WTC11 (cell line): ENCODE measurements around the gene PLPP4. TPM values are rescaled to one million over a fixed set of nuclear protein-coding genes. Genes with fewer than 3 reads are reported as not detected.

Source experiments
- ATAC-seq: fragments of 200-7000 bp; cut with Tn5 transposase; 2 replicates; pipeline ENCODE4 v1.10.0; 2021; ENCODE audit warnings: mild to moderate bottlenecking, moderate library complexity
- CTCF ChIA-PET: fragments of 300-600 bp; sonication (Branson Sonifier 250); formaldehyde crosslinking; loops from one replicate; lab custom pipeline; 2021; ENCODE audit warnings: antibody characterized with exemption; lab: Charles Lee
- POLR2A ChIA-PET: fragments of 350-600 bp; sonication (Branson Sonifier 250); formaldehyde crosslinking; loops from one replicate; lab custom pipeline; 2021; ENCODE audit warnings: antibody characterized with exemption; lab: Charles Lee
- DNase-seq: peaks from one replicate; pipeline ENCODE4 v3.0.0; 2021; ENCODE audit warnings: low spot score
- H3K27ac Mint-ChIP-seq: 2 replicates; pipeline ENCODE4 v1.8.0; 2021; ENCODE audit warnings: mixed read lengths
- H3K27me3 Mint-ChIP-seq: 2 replicates; pipeline ENCODE4 v1.8.0; 2021; ENCODE audit warnings: low read depth, mild to moderate bottlenecking, moderate library complexity, mixed read lengths
- H3K36me3 Mint-ChIP-seq: 2 replicates; pipeline ENCODE4 v1.8.0; 2021; ENCODE audit warnings: mixed read lengths
- H3K4me1 Mint-ChIP-seq: 2 replicates; pipeline ENCODE4 v1.8.0; 2022; ENCODE audit warnings: mixed read lengths
- H3K4me3 Mint-ChIP-seq: 2 replicates; pipeline ENCODE4 v1.8.0; 2021; ENCODE audit warnings: mild to moderate bottlenecking, moderate library complexity, mixed read lengths
- H3K9me3 Mint-ChIP-seq: 2 replicates; pipeline ENCODE4 v1.8.0; 2021; ENCODE audit warnings: mixed read lengths
- ARID4B ChIP-seq: sonication (generic); formaldehyde crosslinking; IDR thresholded peaks from 2 replicates; pipeline ENCODE4 v1.8.0; 2023; ENCODE audit warnings: missing genetic modification reagents, mild to moderate bottlenecking, borderline replicate concordance
- CREB1 ChIP-seq: sonication (generic); formaldehyde crosslinking; IDR thresholded peaks from 2 replicates; pipeline ENCODE4 v1.8.0; 2023; ENCODE audit warnings: mild to moderate bottlenecking, missing genetic modification reagents
- CREM ChIP-seq: sonication (generic); formaldehyde crosslinking; IDR thresholded peaks from 2 replicates; pipeline ENCODE4 v1.8.1; 2022; ENCODE audit warnings: mild to moderate bottlenecking, missing genetic modification reagents, moderate library complexity
- HMGXB4 ChIP-seq: sonication (generic); formaldehyde crosslinking; IDR thresholded peaks from 2 replicates; pipeline ENCODE4 v1.8.1; 2023; ENCODE audit warnings: mild to moderate bottlenecking, moderate library complexity, missing genetic modification reagents
- NR1H2 ChIP-seq: sonication (generic); formaldehyde crosslinking; IDR thresholded peaks from 2 replicates; pipeline ENCODE4 v1.9.0; 2021; ENCODE audit warnings: mild to moderate bottlenecking, moderate library complexity, missing genetic modification reagents
- NR3C1 ChIP-seq: sonication (generic); formaldehyde crosslinking; conservative IDR thresholded peaks from 2 replicates; pipeline ENCODE4 v1.8.1; 2023; ENCODE audit warnings: low read depth, mild to moderate bottlenecking, missing genetic modification reagents
- OVOL2 ChIP-seq: fragments of 250-450 bp; sonication (Bioruptor Pico); IDR thresholded peaks from 2 replicates; pipeline ENCODE4 v1.9.0; 2021; ENCODE audit warnings: mild to moderate bottlenecking, borderline replicate concordance
- RORB ChIP-seq: fragments of 250-450 bp; sonication (Bioruptor Pico); IDR thresholded peaks from 2 replicates; pipeline ENCODE4 v1.9.0; 2021; ENCODE audit warnings: mild to moderate bottlenecking
- TCF7 ChIP-seq: sonication (generic); formaldehyde crosslinking; IDR thresholded peaks from 2 replicates; pipeline ENCODE4 v1.8.0; 2022; ENCODE audit warnings: mild to moderate bottlenecking, low read depth, missing genetic modification reagents, moderate library complexity
- TEAD1 ChIP-seq: sonication (generic); formaldehyde crosslinking; IDR thresholded peaks from 2 replicates; pipeline ENCODE4 v1.8.0; 2022; ENCODE audit warnings: mild to moderate bottlenecking, missing genetic modification reagents
- TEAD4 ChIP-seq: sonication (generic); formaldehyde crosslinking; IDR thresholded peaks from 2 replicates; pipeline ENCODE4 v1.8.0; 2022; ENCODE audit warnings: mild to moderate bottlenecking, missing genetic modification reagents
- TP53 ChIP-seq: sonication (generic); formaldehyde crosslinking; IDR thresholded peaks from 2 replicates; pipeline ENCODE4 v1.8.1; 2023; ENCODE audit warnings: mild to moderate bottlenecking, missing genetic modification reagents
- ZSCAN18 ChIP-seq: fragments of 250-450 bp; sonication (Bioruptor Pico); IDR thresholded peaks from 2 replicates; pipeline ENCODE4 v2.1.2; 2022; ENCODE audit warnings: mild to moderate bottlenecking, moderate library complexity
- total RNA-seq: library from RNA; stranded (reverse); gene quantifications from 3 replicates; pipeline ENCODE4 v1.2.3, GENCODE V29; 2021
- TF ChIP-seq, protein P1 (sequence below): sonication (generic); formaldehyde crosslinking; IDR thresholded peaks from 2 replicates; pipeline ENCODE4 v1.8.0; 2023; ENCODE audit warnings: missing genetic modification reagents
- TF ChIP-seq, protein P2 (sequence below): fragments of 250-450 bp; sonication (Bioruptor Pico); IDR thresholded peaks from 2 replicates; pipeline ENCODE4 v1.9.0; 2021; ENCODE audit warnings: moderate library complexity, mild to moderate bottlenecking, inconsistent platforms, borderline replicate concordance

Gene PLPP4
- total RNA-seq, 1 experiment from 2014 or later: 0.15 TPM

DNA sequence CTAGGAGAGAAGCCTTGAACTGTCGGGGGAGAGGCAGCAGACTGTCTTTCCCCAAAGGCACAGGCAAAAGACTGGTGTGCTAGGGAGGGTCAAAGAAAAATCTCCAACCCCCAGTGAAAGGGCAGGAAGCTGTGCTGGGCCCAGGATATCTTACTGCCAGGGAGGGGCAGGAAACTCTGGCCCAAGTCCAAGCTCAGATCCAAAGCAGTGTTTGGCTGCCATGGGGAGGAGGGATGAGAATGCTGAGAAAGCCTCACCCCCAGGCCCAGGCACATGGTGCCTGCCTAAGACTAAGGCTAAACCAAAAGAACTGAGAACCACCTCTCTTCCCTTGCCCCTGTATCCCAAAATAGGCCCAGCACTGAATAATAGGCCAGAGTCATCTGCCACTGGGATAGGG, 171.2 kb downstream of the PLPP4 start:
- Mint-ChIP-seq H3K9me3 (peaks cover 9% of the 10 kb centered on the region), H3K4me3 (no peak overlapping the region), H3K27me3 (peaks cover 14% of the 10 kb centered on the region), H3K36me3 (peaks cover 6% of the 10 kb centered on the region), H3K27ac (no peak overlapping the region), H3K4me1 (peaks cover 32% of the 10 kb centered on the region)
- ChIA-PET CTCF (interaction anchor here (1.8 kb wide), 1 partner anchor 18 kb away, joined by 6 read pairs; no protein-coding TSS in a partner anchor), POLR2A (no interaction called here)
- DNase-seq (no peak), ATAC-seq (peak; percentile 36)
- TF ChIP-seq NR3C1 (CRISPR knock-in tag): no peak
- no peak for TF ChIP-seq NR1H2 (CRISPR knock-in tag)
- no peak for TF ChIP-seq ARID4B (CRISPR knock-in tag)
- TF ChIP-seq ZSCAN18 (CRISPR knock-in tag): no peak
- no peak for TF ChIP-seq TP53
- no peak for TF ChIP-seq CREM (CRISPR knock-in tag)
- TF ChIP-seq TEAD1 (CRISPR knock-in tag): no peak

DNA sequence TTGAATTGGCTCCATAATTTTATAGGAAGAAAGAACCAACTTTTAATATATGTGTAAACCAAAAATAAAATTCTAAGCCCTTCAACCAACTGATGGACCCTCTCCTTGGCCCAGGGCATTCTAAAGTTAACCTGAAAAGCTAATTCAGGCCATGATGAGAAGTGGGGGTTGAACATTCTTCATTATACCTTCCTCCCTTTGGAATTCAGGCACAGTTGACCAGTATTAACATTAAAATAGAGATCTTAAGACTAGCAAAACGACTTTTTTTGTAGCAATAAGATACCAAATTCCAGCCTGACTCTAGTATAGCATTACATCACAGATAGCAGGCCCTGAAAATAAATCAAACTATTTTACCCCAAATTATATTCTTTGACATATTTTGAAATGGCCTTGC, 173.2 kb downstream of the PLPP4 start:
- Mint-ChIP-seq H3K27me3 (peaks cover 11% of the 10 kb centered on the region), H3K4me3 (no peak overlapping the region), H3K4me1 (peaks cover 50% of the 10 kb centered on the region)
- ATAC-seq: no peak
- POLR2A ChIA-PET: no interaction called here
- CTCF ChIA-PET: interaction anchor here (0.7 kb wide), 1 partner anchor 408 kb away, joined by 3 read pairs; no protein-coding TSS in a partner anchor
- TF ChIP-seq, protein P1, sequence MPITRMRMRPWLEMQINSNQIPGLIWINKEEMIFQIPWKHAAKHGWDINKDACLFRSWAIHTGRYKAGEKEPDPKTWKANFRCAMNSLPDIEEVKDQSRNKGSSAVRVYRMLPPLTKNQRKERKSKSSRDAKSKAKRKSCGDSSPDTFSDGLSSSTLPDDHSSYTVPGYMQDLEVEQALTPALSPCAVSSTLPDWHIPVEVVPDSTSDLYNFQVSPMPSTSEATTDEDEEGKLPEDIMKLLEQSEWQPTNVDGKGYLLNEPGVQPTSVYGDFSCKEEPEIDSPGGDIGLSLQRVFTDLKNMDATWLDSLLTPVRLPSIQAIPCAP (CRISPR knock-in tag): no peak
- TF ChIP-seq, protein P2, sequence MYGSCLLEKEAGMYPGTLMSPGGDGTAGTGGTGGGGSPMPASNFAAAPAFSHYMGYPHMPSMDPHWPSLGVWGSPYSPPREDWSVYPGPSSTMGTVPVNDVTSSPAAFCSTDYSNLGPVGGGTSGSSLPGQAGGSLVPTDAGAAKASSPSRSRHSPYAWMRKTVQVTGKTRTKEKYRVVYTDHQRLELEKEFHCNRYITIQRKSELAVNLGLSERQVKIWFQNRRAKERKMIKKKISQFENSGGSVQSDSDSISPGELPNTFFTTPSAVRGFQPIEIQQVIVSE: no peak
- TF ChIP-seq TCF7 (CRISPR knock-in tag) (no peak), HMGXB4 (CRISPR knock-in tag) (no peak), CREB1 (no peak), OVOL2 (CRISPR knock-in tag) (no peak), RORB (CRISPR knock-in tag) (no peak), TEAD4 (no peak)
- TF ChIP-seq, all 79 proteins: peak for 0
- Mint-ChIP-seq H3K27ac (no peak overlapping the region), H3K9me3 (peaks cover 9% of the 10 kb centered on the region), H3K36me3 (peaks cover 6% of the 10 kb centered on the region)
- DNase-seq: no peak
